ENCODE results near the gene RIPK4. TPM values are rescaled to one million over a fixed set of nuclear protein-coding genes. Genes with fewer than 3 reads are reported as not detected.

Gene RIPK4
- total and polyA plus RNA-seq, 3 experiments from 2014 or later, result 0.18 TPM; not detected in 2

GRCh38 chr21:41745971-41746743 lies 20.7 kb downstream of the RIPK4 start:
- H3K4me3 ChIP-seq (ENCODE audit: low read length), result no peak overlapping the region
- no peaks in the 10 kb centered on the region for H3K36me3 Mint-ChIP-seq
- CTCF ChIA-PET, result no interaction called here
- no peaks in the 10 kb centered on the region for H3K9me3 Mint-ChIP-seq
- peaks cover 0 to 7% of the 10 kb centered on the region in 2 donors for H3K27me3 Mint-ChIP-seq
- POLR2A ChIA-PET, result no interaction called here
- DNase-seq, result no peak
- H3K4me1 ChIP-seq (ENCODE audit: insufficient read depth, low read length), result no peaks in the 10 kb centered on the region
- H3K9me3 ChIP-seq (ENCODE audit: low read length), result no peaks in the 10 kb centered on the region
- H3K4me1 Mint-ChIP-seq, result no peaks in the 10 kb centered on the region
- H3K4me3 Mint-ChIP-seq, result no peak overlapping the region
- H3K27me3 ChIP-seq (ENCODE audit: insufficient read depth, low read length, poor library complexity, severe bottlenecking), result no peaks in the 10 kb centered on the region
- no peak overlapping the region for H3K27ac Mint-ChIP-seq
- no peaks in the 10 kb centered on the region for H3K36me3 ChIP-seq (ENCODE audit: insufficient read depth, low read length)
- no peak overlapping the region for H3K27ac ChIP-seq (ENCODE audit: low read depth, low read length)

- CTCF ChIA-PET, result no interaction called here
- H3K4me1 Mint-ChIP-seq, result no peaks in the 10 kb centered on the region
- POLR2A ChIA-PET, result no interaction called here
Measured at GRCh38 chr21:41745026-41745820, 21.6 kb downstream of the RIPK4 start.

GRCh38 chr21:41744028-41744930 lies 22.6 kb downstream of the RIPK4 start:
- DNase-seq, result no peak
- Histone ChIP-seq H3K9me3 (ENCODE audit: low read length) (no peaks in the 10 kb centered on the region), H3K4me3 (ENCODE audit: low read length) (no peak overlapping the region), H3K27ac (ENCODE audit: low read depth, low read length) (no peak overlapping the region), H3K36me3 (ENCODE audit: insufficient read depth, low read length) (no peaks in the 10 kb centered on the region), H3K27me3 (ENCODE audit: insufficient read depth, low read length, poor library complexity, severe bottlenecking) (no peaks in the 10 kb centered on the region), H3K4me1 (ENCODE audit: insufficient read depth, low read length) (no peaks in the 10 kb centered on the region)
- no peaks in the 10 kb centered on the region for H3K36me3 Mint-ChIP-seq
- no peak overlapping the region for H3K4me3 Mint-ChIP-seq
- H3K27ac Mint-ChIP-seq, result no peak overlapping the region
- no peaks in the 10 kb centered on the region for H3K4me1 Mint-ChIP-seq
- H3K9me3 Mint-ChIP-seq, result no peaks in the 10 kb centered on the region
- POLR2A ChIA-PET, result no interaction called here
- peaks cover 0 to 7% of the 10 kb centered on the region in 2 donors for H3K27me3 Mint-ChIP-seq
- CTCF ChIA-PET, result no interaction called here

More at GRCh38 chr21:41745026-41745820, 21.6 kb downstream of the RIPK4 start:
- Mint-ChIP-seq H3K27me3 (peaks cover 0 to 7% of the 10 kb centered on the region in 2 donors), H3K36me3 (no peaks in the 10 kb centered on the region), H3K4me3 (no peak overlapping the region), H3K9me3 (no peaks in the 10 kb centered on the region), H3K27ac (no peak overlapping the region)
- Histone ChIP-seq H3K27ac (ENCODE audit: low read depth, low read length) (no peak overlapping the region), H3K4me3 (ENCODE audit: low read length) (no peak overlapping the region), H3K4me1 (ENCODE audit: insufficient read depth, low read length) (no peaks in the 10 kb centered on the region), H3K9me3 (ENCODE audit: low read length) (no peaks in the 10 kb centered on the region), H3K27me3 (ENCODE audit: insufficient read depth, low read length, poor library complexity, severe bottlenecking) (no peaks in the 10 kb centered on the region), H3K36me3 (ENCODE audit: insufficient read depth, low read length) (no peaks in the 10 kb centered on the region)
- no peak for DNase-seq

- DNase-seq, result no peak
- POLR2A ChIA-PET, result no interaction called here
- H3K36me3 ChIP-seq (ENCODE audit: insufficient read depth, low read length), result no peaks in the 10 kb centered on the region
- no peak overlapping the region for H3K4me3 Mint-ChIP-seq
- peaks cover 0 to 7% of the 10 kb centered on the region in 2 donors for H3K27me3 Mint-ChIP-seq
- H3K27ac Mint-ChIP-seq, result no peak overlapping the region
- H3K4me1 ChIP-seq (ENCODE audit: insufficient read depth, low read length), result no peaks in the 10 kb centered on the region
- H3K36me3 Mint-ChIP-seq, result no peaks in the 10 kb centered on the region
- no peaks in the 10 kb centered on the region for H3K27me3 ChIP-seq (ENCODE audit: insufficient read depth, low read length, poor library complexity, severe bottlenecking)
- CTCF ChIA-PET, result no interaction called here
- no peak overlapping the region for H3K4me3 ChIP-seq (ENCODE audit: low read length)
- no peaks in the 10 kb centered on the region for H3K4me1 Mint-ChIP-seq
- H3K9me3 ChIP-seq (ENCODE audit: low read length), result no peaks in the 10 kb centered on the region
- no peaks in the 10 kb centered on the region for H3K9me3 Mint-ChIP-seq
- H3K27ac ChIP-seq (ENCODE audit: low read depth, low read length), result no peak overlapping the region
Measured at GRCh38 chr21:41743321-41744027, 23.4 kb downstream of the RIPK4 start.

- no peaks in the 10 kb centered on the region for H3K9me3 ChIP-seq (ENCODE audit: low read length)
- POLR2A ChIA-PET, result no interaction called here
- H3K4me1 Mint-ChIP-seq, result no peaks in the 10 kb centered on the region
- CTCF ChIA-PET, result no interaction called here
- no peaks in the 10 kb centered on the region for H3K4me1 ChIP-seq (ENCODE audit: insufficient read depth, low read length)
- no peaks in the 10 kb centered on the region for H3K36me3 ChIP-seq (ENCODE audit: insufficient read depth, low read length)
- no peak overlapping the region for H3K27ac ChIP-seq (ENCODE audit: low read depth, low read length)
- no peak overlapping the region for H3K4me3 ChIP-seq (ENCODE audit: low read length)
- H3K27ac Mint-ChIP-seq, result no peak overlapping the region
- H3K27me3 Mint-ChIP-seq, result peaks cover 2 to 15% of the 10 kb centered on the region in 2 donors
- H3K4me3 Mint-ChIP-seq, result no peak overlapping the region
- no peaks in the 10 kb centered on the region for H3K36me3 Mint-ChIP-seq
- no peak for DNase-seq
- H3K9me3 Mint-ChIP-seq, result no peaks in the 10 kb centered on the region
- H3K27me3 ChIP-seq (ENCODE audit: insufficient read depth, low read length, poor library complexity, severe bottlenecking), result peaks cover 2% of the 10 kb centered on the region
Measured at GRCh38 chr21:41742073-41742875, 24.6 kb downstream of the RIPK4 start.

GRCh38 chr21:41741253-41742072 lies 25.4 kb downstream of the RIPK4 start:
- H3K27me3 Mint-ChIP-seq, result peaks cover 4 to 18% of the 10 kb centered on the region in 2 donors
- CTCF ChIA-PET, result no interaction called here
- no peaks in the 10 kb centered on the region for H3K4me1 Mint-ChIP-seq

More at GRCh38 chr21:41741253-41742072, 25.4 kb downstream of the RIPK4 start:
- no peaks in the 10 kb centered on the region for H3K9me3 Mint-ChIP-seq
- DNase-seq, result no peak
- peaks cover 2% of the 10 kb centered on the region for H3K27me3 ChIP-seq (ENCODE audit: insufficient read depth, low read length, poor library complexity, severe bottlenecking)
- H3K4me3 ChIP-seq (ENCODE audit: low read length), result no peak overlapping the region
- H3K36me3 Mint-ChIP-seq, result no peaks in the 10 kb centered on the region
- H3K4me3 Mint-ChIP-seq, result no peak overlapping the region
- H3K27ac ChIP-seq (ENCODE audit: low read depth, low read length), result no peak overlapping the region
- H3K9me3 ChIP-seq (ENCODE audit: low read length), result no peaks in the 10 kb centered on the region
- no peaks in the 10 kb centered on the region for H3K4me1 ChIP-seq (ENCODE audit: insufficient read depth, low read length)
- no peak overlapping the region for H3K27ac Mint-ChIP-seq
- no peaks in the 10 kb centered on the region for H3K36me3 ChIP-seq (ENCODE audit: insufficient read depth, low read length)
- POLR2A ChIA-PET, result no interaction called here

Measured in CD8-positive, alpha-beta memory T cell (primary cell).